ENCODE data around the gene PRDM16. TPM values are rescaled to one million over a fixed set of nuclear protein-coding genes. Genes with fewer than 3 reads are reported as not detected.

Gene PRDM16
- polyA plus RNA-seq, 1 donor from 2014 or later, result 0.21 TPM

- Histone ChIP-seq H3F3A (ENCODE audit: insufficient read depth, low read length, poor library complexity, severe bottlenecking) (no peaks in the 10 kb centered on the region), H3K9me3 (ENCODE audit: low read length) (peaks cover 5% of the 10 kb centered on the region), H3K4me2 (ENCODE audit: low read length) (no peak overlapping the region), H3K9ac (ENCODE audit: low read length) (no peak overlapping the region), H3K79me2 (replicated peaks; ENCODE audit: insufficient read depth, low read length) (no peaks in the 10 kb centered on the region), H3K36me3 (ENCODE audit: insufficient read depth, low read length) (no peaks in the 10 kb centered on the region), H3K9me2 (ENCODE audit: insufficient read depth, low read length) (no peaks in the 10 kb centered on the region), H3K4me3 (ENCODE audit: low read length) (no peak overlapping the region), H4K20me1 (ENCODE audit: insufficient read depth) (no peaks in the 10 kb centered on the region), H3K27me3 (ENCODE audit: insufficient read depth, low read depth, low read length) (no peaks in the 10 kb centered on the region), H3K27ac (ENCODE audit: low read length) (no peak overlapping the region), H2AFZ (ENCODE audit: low read depth, low read length) (no peak overlapping the region)
- TF ChIP-seq CTCF (IDR thresholded peaks at IDR 0.05; ENCODE audit: poor library complexity, severe bottlenecking) (no peak), REST (IDR thresholded peaks at IDR 0.05; ENCODE audit: borderline replicate concordance) (no peak), EP300 (conservative IDR thresholded peaks at IDR 0.05; ENCODE audit: poor library complexity, severe bottlenecking) (no peak), POLR2AphosphoS5 (IDR thresholded peaks at IDR 0.05) (no peak), RAD21 (conservative IDR thresholded peaks at IDR 0.05) (no peak), SMC3 (conservative IDR thresholded peaks at IDR 0.05; ENCODE audit: poor library complexity) (no peak), MXI1 (conservative IDR thresholded peaks at IDR 0.05; ENCODE audit: poor library complexity, severe bottlenecking) (no peak), EZH2 (IDR thresholded peaks at IDR 0.05; ENCODE audit: borderline replicate concordance, insufficient read depth, low read length, poor library complexity, severe bottlenecking) (no peak), TAF1 (IDR thresholded peaks at IDR 0.05; ENCODE audit: low read depth) (no peak)
These were observed 343.4 kb downstream of the PRDM16 start for GRCh38 chr1:3412376-3412775.

GRCh38 chr1:3413975-3414710 is 345.1 kb downstream of the PRDM16 start:
- TF ChIP-seq REST (IDR thresholded peaks at IDR 0.05; ENCODE audit: borderline replicate concordance) (no peak), CTCF (IDR thresholded peaks at IDR 0.05; ENCODE audit: poor library complexity, severe bottlenecking) (no peak), EZH2 (IDR thresholded peaks at IDR 0.05; ENCODE audit: borderline replicate concordance, insufficient read depth, low read length, poor library complexity, severe bottlenecking) (no peak), RAD21 (conservative IDR thresholded peaks at IDR 0.05) (no peak), SMC3 (conservative IDR thresholded peaks at IDR 0.05; ENCODE audit: poor library complexity) (no peak), TAF1 (IDR thresholded peaks at IDR 0.05; ENCODE audit: low read depth) (no peak), POLR2AphosphoS5 (IDR thresholded peaks at IDR 0.05) (no peak), EP300 (conservative IDR thresholded peaks at IDR 0.05; ENCODE audit: poor library complexity, severe bottlenecking) (no peak), MXI1 (conservative IDR thresholded peaks at IDR 0.05; ENCODE audit: poor library complexity, severe bottlenecking) (no peak)
- Histone ChIP-seq H3K9me3 (ENCODE audit: low read length) (peaks cover 5% of the 10 kb centered on the region), H3K4me2 (ENCODE audit: low read length) (no peak overlapping the region), H3K36me3 (ENCODE audit: insufficient read depth, low read length) (no peaks in the 10 kb centered on the region), H3F3A (ENCODE audit: insufficient read depth, low read length, poor library complexity, severe bottlenecking) (no peaks in the 10 kb centered on the region), H2AFZ (ENCODE audit: low read depth, low read length) (no peak overlapping the region), H3K9ac (ENCODE audit: low read length) (no peak overlapping the region), H4K20me1 (ENCODE audit: insufficient read depth) (no peaks in the 10 kb centered on the region), H3K9me2 (ENCODE audit: insufficient read depth, low read length) (no peaks in the 10 kb centered on the region), H3K27me3 (ENCODE audit: insufficient read depth, low read depth, low read length) (no peaks in the 10 kb centered on the region), H3K4me3 (ENCODE audit: low read length) (no peak overlapping the region), H3K79me2 (replicated peaks; ENCODE audit: insufficient read depth, low read length) (no peaks in the 10 kb centered on the region), H3K27ac (ENCODE audit: low read length) (no peak overlapping the region)

Measured in neural cell (in vitro differentiated cells).